ENCODE data around the gene TAF1C. TPM values are rescaled to one million over a fixed set of nuclear protein-coding genes. Genes with fewer than 3 reads are reported as not detected.

TAF1C gene
- total and polyA plus RNA-seq, 9 of the 15 experiments (the other 6 are each of a cell fraction or from before 2014, with no cell fraction given), result 1.5 to 74.8 (median 21.0) TPM

DNA sequence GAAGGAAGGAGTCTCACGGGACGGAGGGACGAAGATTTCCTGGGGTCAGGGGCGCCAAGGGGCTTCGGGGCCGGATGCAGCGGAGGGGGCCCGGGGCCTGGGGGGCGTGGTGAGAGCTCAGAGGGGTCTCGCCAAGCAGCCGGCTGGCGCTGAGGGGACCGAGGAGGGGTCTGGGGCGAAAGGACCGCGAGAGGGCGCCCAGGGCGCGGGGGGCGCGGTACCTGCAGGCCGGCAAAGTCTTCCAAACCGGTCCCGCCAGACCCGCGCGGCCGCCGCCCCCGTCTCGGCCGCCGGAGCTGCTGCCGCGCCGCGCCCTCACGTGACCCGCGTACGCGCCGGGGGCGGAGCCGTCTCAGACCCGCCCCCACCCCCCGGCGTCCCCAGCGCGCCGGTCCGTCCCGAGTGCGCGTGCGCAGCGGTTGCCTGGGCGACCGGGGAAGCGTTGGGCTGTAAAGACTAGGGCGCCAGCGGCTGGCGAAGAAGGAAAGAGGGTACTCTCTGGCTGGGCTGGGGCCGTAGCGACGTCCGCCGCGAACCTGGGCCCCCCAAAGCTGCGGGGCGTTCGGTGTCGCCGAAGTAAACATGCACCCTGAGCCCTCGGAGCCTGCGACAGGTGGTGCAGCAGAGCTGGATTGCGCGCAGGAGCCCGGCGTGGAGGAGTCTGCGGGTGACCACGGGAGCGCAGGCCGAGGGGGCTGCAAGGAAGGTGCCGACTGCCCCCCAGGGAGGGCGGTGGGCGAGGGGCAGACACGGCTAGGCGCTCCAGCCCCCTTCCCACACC lies 41.8 kb downstream of the TAF1C start, which contains the start of the genes DNAAF1 and HSDL1 (continued):
- TF ChIP-seq ZBTB33 (CRISPR knock-in tag; IDR thresholded peaks at IDR 0.05) (no peak), HSF4 (CRISPR knock-in tag; IDR thresholded peaks at IDR 0.05; ENCODE audit: borderline replicate concordance) (no peak), MYC (IDR thresholded peaks at IDR 0.05; ENCODE audit: low read depth, low read length) (peak; percentile 35; the same call in 1 of the 2 replicates), MYC (CRISPR knock-in tag; IDR thresholded peaks at IDR 0.05; ENCODE audit: borderline replicate concordance, low read depth) (no peak), SUPT5H (IDR thresholded peaks at IDR 0.05) (0 out of 2 replicates have a peak, but pooled peaks have one; percentile 30), MED1 (CRISPR knock-in tag; IDR thresholded peaks at IDR 0.05; ENCODE audit: borderline replicate concordance) (no peak), ZNF449 (CRISPR knock-in tag; IDR thresholded peaks at IDR 0.05) (no peak), EHMT2 (IDR thresholded peaks at IDR 0.05) (no peak), ZNF143 (CRISPR knock-in tag; IDR thresholded peaks at IDR 0.05) (no peak), ILK (tag; IDR thresholded peaks at IDR 0.05; ENCODE audit: borderline replicate concordance, low read depth) (no peak), TBP (optimal IDR thresholded peaks at IDR 0.05; ENCODE audit: low read depth, low read length) (peak; percentile 14), POLR2G (IDR thresholded peaks at IDR 0.05; ENCODE audit: low read depth, low read length) (peak; percentile 69), BMI1 (IDR thresholded peaks at IDR 0.05; ENCODE audit: low read length) (peak; percentile 94), ZNF174 (CRISPR knock-in tag; IDR thresholded peaks at IDR 0.05) (no peak), SRSF3 (IDR thresholded peaks at IDR 0.05; ENCODE audit: insufficient read depth, low read length) (no peak), ZNF133 (CRISPR knock-in tag; IDR thresholded peaks at IDR 0.05) (no peak), ZNF347 (CRISPR knock-in tag; IDR thresholded peaks at IDR 0.05; ENCODE audit: low read depth) (no peak), ETV5 (CRISPR knock-in tag; IDR thresholded peaks at IDR 0.05; ENCODE audit: low read depth) (no peak), MXI1 (IDR thresholded peaks at IDR 0.05; ENCODE audit: low read depth, low read length) (peak; percentile 98), CBFA2T2 (conservative IDR thresholded peaks at IDR 0.05) (no peak), ZNF583 (CRISPR knock-in tag; IDR thresholded peaks at IDR 0.05) (no peak), FOXK1 (CRISPR knock-in tag; IDR thresholded peaks at IDR 0.05; ENCODE audit: borderline replicate concordance) (peak; percentile 70; the same call in 1 of the 2 replicates), HDGF (IDR thresholded peaks at IDR 0.05) (no peak), ZKSCAN3 (CRISPR knock-in tag; IDR thresholded peaks at IDR 0.05) (no peak)
- TF ChIP-seq, protein P1, sequence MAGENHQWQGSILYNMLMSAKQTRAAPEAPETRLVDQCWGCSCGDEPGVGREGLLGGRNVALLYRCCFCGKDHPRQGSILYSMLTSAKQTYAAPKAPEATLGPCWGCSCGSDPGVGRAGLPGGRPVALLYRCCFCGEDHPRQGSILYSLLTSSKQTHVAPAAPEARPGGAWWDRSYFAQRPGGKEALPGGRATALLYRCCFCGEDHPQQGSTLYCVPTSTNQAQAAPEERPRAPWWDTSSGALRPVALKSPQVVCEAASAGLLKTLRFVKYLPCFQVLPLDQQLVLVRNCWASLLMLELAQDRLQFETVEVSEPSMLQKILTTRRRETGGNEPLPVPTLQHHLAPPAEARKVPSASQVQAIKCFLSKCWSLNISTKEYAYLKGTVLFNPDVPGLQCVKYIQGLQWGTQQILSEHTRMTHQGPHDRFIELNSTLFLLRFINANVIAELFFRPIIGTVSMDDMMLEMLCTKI (IDR thresholded peaks at IDR 0.05; ENCODE audit: partially characterized antibody), result no peak
